Activated CD8-positive, alpha-beta memory T cell treated with anti-CD3 and anti-CD28 coated beads for 48 hours (primary cell): Measurements from ENCODE around the gene HPS4.
"Not testable (repeated sequence)": the region's sequence is repeated elsewhere in the genome, so short reads cannot be mapped to it uniquely, and the experiment has no call there.

Experiments
- DNase-seq, 3 experiments: peaks; one replicate each; pipeline ENCODE4 v3.0.0-alpha.2; 2020; ENCODE audit warnings: low read depth in 2 of 3, low spot score in 2 of 3

The HPS4 gene

DNA sequence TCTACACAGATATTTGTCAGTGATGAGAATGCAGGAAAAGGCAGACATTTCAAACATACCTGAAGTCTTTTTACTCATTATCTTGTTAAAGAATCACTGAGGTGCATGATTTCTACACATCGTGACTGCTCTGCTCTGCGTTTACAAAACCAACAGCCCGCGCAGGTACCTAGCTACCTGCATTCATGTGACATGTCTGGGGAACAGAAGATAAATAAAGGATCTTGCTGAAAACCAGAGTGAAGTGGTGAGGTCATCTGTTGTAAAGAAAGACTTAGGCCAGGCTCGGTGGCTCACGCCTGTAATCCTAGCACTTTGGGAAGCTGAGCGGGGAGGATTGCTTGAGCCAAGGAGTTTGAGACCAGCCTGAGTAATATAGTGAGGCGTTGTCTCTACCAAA lies 38.8 kb downstream of the HPS4 start:
- no peak for DNase-seq

DNA sequence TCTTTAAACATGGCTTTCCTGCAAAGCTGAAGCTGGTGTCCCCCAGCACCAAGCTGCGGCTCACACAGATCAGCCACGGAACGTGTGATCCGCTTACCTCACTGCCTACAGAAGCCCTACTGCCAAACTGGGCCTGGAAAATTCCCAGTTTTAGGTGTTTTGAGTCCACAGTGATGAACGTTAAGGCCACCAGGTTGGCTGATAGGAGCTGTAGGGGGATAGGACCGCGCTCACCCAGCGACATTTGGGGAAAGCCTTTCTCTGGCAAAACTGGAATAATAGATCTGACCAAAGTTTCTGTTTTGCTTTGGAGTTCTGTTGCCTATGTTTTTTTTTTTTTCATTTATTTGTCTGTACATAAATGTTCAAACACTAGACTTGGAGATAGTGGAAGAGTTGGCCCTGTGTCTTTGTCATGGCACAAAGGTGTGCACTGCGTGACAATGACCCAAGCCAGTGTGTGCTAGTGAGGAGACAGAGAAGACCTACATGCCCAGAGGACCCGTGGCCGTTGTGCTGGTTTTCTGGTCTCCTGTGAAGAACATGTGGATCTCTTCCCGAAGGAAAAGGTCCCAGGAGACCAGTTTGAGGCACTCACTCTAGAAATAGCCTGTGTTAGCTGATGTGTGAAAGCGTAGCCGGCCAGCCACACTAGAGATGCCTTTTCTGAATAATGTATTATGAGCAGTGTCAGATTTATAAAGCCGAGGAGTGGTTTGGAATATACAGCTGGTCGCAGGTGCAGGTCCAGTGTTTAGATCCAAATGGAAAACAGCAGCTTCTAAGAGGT lies 39.5 kb downstream of the HPS4 start:
- no peak for DNase-seq

GRCh38 chr22:26442086-26442756 lies 41.4 kb downstream of the HPS4 start:
- no peak for DNase-seq

- DNase-seq, result no peak
Observed at GRCh38 chr22:26439559-26439958, 44.0 kb downstream of the HPS4 start.

GRCh38 chr22:26438776-26439175 lies 44.8 kb downstream of the HPS4 start:
- not testable (repeated sequence) for DNase-seq

- DNase-seq, result no peak
Observed at GRCh38 chr22:26437694-26438392, 45.7 kb downstream of the HPS4 start.

- no peak for DNase-seq
Observed at GRCh38 chr22:26436903-26437515, 46.6 kb downstream of the HPS4 start.

GRCh38 chr22:26435327-26436093 lies 48.1 kb downstream of the HPS4 start:
- DNase-seq, result no peak

DNA sequence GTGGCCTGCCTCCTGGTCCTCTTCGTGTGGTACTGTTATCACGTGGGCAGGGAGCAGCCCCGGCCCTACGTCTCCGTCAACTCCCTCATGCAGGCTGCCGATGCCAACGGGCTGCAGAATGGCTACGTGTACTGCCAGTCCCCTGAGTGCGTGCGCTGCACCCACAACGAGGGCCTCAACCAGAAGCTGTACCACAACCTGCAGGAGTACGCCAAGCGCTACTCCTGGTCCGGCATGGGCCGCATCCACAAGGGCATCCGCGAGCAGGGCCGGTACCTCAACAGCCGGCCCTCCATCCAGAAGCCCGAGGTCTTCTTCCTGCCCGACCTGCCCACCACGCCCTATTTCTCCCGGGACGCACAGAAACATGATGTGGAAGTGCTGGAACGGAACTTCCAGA lies 49.8 kb downstream of the HPS4 start:
- no peak for DNase-seq

GRCh38 chr22:26432619-26433311 lies 50.8 kb downstream of the HPS4 start:
- DNase-seq, result no peak

DNA sequence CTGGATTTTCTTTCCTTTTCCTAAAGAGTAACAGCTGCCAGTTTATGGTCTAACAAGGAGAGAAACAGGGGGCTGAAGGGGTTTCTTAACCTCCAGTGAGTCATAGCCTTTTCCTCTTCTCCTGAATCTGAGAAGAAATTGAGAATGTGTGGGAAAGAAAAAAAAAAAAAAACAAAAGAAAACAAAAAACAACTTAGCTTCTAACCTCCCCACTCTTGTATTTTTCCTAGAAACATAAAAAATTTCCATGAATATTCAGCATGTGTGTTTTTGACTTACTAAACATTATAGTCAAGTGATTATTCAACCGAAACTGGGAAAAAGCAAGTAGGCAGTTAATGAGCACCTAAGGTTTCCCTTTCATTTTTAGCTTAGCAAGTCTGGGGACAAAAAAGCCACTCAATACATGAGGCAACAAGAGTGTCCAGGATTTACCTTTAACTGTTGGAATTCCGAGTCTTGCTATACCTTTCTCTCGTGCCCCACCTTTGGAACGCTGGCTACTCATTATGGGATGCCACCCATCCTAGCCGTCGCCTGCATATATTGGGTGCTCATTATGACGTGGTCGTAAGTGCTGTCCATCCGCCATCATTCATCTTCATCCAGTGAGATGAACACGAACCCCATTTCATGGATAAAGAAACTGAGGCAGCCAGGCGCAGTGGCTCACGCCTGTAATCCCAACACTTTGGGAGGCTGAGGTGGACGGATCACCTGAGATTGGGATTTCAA lies 52.2 kb downstream of the HPS4 start:
- DNase-seq, result no peak

- no peak for DNase-seq
Observed at GRCh38 chr22:26430600-26430999, 53.0 kb downstream of the HPS4 start.

- no peak for DNase-seq
Observed at GRCh38 chr22:26429458-26430286, 53.9 kb downstream of the HPS4 start.

DNA sequence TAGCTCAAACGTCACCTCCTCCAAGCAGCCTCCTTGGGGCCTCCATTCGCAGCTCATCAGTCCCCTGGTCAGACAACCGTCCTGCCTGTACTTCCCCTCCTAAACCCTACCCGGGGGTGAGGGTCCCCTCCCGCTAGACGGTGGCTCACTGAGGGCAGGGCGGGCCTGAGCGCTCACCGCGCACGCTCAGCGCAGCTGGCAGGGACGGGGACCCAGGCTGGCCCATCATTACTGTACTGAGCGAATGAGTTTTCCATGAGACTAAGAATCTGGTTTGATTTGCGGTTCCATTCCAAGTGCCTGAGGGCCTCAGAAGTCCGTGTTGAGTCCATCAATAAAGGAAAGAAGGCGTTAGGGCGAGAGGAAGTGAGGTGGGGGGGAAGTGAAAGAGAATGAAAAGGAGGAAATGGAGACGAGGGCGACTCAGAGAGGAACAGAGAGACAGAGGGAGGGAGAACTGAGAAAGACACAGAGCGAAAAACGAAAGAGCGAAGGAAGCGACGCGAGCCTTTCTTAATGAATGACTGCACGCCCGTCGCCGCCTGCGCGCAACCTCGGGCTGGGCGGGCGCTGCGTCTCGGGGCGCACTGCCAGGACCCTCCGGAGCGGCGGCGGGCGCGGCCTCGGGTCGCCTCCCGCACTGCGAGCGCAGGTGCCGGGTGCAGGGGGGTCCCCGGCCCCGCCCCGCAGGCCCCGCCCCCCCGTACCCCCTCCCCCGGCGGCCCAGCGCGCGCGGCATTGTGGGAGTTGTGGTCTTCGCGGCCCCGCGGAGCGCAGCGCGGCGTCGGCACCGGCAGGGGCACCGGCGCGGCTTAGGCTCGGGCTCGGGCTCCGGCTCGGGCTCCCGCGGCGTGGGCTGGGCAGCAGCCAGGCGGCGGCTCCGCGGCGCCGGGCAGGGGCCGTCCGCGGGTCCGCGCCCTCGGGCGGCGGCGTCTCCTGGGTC lies 54.8 kb downstream of the HPS4 start, which contains the start of gene ASPHD2:
TSS of gene ASPHD2 (plus strand) at position 746 of the 943 bp plus-strand sequence. CDS start 4,356 bp downstream, outside the sequence.
- DNase-seq, result peak; percentile 35 to 74 (median 57)

- DNase-seq, result no peak
Observed at GRCh38 chr22:26426924-26427323, 56.7 kb downstream of the HPS4 start.

DNA sequence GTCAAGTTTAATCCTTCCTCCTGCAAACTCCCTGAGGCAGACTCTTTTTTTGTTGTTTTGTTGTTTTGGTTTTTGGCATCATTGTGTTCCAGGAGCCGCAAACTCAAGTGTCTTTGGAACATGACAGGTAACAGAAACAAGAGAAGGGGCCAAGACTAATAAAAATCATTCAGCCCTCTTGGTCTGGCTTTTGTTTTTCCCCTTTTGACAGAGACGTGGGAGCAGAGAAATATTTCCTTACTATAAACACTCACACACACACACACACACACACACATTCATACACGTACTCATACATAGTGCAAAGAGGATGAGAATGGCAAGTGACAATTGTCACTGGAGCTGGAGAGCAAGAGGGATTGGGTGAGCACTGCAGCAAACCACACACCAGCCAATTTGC lies 65.0 kb downstream of the HPS4 start:
- no peak for DNase-seq

DNA sequence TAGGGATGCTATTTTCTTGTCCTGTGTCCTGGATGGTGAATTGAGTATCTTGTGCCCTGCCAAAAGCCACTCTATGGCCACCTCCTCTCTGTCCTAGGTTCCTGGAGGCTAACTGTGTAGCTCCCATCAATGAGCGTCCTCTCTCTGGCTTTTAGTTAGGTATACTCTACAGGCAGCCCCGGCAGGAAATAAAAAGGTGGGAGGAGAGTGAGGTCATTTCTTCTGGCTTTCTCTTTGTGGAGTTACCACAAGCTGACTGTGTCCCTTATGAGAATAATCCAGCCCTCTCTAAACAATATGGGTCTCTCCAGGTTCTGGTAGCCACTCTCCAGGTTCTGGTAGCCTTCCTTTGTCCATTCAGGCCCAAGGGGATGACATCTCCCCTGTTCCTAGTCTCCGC lies 66.2 kb downstream of the HPS4 start:
- no peak for DNase-seq
